Measurements from ENCODE around the gene LHFPL6.

The LHFPL6 gene

DNA sequence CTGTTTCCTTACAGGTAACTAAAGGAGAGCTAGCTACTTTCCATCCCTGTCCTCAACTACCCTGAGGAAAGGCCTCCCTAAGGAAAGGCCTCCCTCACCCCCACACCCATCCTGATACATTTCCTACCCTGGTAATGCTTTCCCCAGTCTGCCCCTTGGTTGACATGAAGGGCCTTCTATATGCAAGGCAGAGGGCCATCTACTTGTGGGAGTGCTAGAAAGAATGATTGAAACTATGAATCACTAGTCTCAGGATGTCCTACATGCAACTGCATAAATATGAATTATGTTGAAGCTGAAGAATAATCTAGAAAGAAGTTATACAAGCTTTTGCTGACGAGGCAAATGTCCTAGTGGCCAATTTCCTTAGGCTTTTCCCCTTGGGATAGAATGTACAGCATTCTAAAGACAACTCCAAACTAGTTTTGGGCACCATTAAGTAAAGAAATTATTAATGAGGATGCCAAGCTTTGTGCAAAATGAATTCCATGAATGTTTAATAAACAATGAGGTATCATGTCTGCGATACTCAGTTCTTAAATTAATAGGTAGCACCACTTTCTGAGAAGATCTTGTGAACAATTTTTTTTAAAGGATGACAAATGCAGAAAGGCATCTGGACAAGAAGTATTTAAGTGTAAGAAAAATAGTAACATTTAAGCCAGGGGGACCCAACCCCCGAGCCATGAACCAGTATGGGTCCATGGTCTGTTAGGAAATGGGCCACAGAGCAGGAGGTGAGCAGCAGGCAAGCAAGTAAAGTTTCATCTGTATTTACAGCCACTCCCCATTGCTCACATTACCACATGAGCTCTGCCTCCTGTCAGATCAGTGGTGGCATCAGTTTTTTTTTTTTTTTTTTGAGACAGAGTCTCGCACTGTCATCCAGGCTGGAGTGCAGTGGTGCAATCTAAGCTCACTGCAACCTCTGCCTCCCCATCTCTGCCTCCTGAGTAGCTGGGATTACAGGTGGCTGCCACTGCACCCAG, 223.0 kb downstream of the LHFPL6 start:
- DNase-seq (ENCODE audit: low spot score), result no peak

DNA sequence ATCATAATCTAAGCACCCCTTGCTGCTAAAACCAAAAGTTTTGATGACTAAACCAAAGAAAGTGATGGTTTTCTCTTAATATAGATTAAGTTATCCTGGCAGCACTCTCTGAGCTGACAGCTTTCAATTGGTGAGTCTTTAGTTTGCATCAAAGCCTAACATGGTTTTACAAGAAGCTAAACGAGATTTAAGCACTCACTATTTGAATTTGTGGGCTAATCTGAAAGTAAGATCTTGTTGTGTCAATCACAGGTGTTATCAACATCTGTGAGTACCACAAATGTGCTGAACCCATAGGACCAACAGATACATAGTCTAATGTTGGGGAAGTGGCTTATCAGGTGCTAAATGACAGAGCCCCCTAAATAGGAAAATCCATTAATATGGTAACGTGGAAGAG, 223.9 kb downstream of the LHFPL6 start:
- no peak for DNase-seq (ENCODE audit: low spot score)

DNA sequence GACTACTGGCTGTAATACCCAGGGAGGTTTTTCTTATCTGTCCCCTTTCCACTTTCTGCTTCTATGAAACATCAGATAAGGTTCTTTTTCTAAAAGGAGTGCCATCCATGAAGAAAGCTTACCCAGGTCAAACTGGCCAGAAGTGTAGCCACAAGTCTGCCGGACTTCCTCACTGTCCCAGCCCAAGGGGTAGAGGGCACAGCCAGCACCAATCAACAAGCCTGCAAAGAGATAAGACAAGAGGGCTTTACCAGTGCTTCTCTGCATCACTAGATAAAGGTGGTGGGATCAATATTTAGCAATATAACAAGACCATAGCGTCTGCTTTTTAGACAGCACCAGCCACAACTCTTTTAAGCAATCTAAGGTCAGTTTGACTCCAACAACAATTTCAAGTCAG, 224.7 kb downstream of the LHFPL6 start:
- no peak for DNase-seq (ENCODE audit: low spot score)

DNA sequence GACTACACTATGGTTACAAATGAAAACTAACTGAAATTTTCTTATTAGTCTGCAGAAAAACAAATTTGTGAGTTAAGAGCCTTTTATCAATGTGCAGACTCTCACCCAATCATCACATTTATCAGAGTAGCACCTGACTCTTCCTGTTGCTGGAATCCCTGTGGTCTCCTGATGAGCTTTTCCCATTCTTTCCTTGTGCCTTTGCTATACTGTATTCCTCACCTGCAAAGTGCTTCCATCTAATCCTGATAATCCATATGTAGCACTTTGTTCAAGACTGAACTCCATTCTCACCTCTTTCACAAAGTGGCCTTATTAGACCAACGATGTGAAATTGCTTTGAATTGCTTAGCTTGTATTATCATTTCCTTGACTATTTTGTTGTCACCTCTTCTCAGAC, 225.3 kb downstream of the LHFPL6 start:
- no peak for DNase-seq (ENCODE audit: low spot score)

DNA sequence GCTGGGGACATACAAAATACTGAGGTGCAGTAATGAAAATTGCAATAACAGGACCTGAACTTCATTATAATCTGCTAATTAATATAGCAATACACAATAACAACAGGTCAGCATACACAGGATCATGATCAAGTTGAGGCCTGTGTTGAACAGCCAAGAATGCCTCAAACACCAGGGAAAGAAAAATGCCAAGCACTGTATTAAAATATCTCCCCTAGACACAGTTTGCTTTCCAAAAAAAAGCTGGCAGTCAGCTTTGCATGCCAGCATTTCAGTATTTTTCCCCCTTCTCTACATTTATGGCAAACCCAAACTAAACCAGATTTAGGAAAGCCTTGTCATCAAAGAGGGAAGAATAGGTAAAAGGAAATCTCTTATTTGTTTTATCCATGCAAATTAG, 226.9 kb downstream of the LHFPL6 start:
- DNase-seq (ENCODE audit: low spot score), result no peak

DNA sequence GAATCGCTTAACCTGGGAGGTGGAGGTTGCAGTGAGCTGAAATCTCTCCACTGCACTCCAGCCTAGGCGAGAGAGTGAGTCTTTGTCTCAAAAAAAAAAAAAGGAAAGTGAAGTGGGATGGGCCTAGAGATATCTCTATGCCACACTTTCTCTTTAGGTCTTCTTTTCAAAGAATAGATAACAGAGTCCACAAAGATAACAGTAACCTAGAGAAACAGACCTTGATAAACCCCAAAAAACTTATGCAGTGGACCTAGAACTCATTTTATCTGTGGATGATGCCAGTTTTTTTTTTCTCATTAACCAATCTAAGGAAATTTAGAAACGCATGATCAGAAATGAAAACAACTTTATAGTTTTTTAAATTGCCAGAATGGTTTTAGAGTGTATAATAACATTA, 227.4 kb downstream of the LHFPL6 start:
- DNase-seq (ENCODE audit: low spot score), result no peak

DNA sequence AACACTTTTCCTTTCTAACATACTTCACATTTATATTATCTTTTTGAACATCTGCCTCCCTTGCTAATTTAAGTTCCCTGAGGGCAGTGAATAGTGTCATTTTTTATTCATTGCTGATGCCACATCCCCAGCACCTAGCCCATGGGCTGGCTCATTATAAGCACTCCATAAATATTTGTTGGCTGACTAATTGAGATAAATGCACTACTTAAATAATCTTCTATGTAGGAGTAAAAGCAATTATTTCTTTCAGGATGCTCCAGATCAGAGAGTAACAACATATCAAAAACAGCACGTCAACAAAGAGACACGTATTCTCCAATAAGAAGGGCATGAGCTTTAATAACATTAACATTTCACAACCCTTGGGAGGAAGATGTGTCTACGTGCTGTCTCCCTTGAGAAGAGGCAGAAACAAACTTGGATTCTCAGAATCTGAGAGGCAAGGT, 228.2 kb downstream of the LHFPL6 start:
- no peak for DNase-seq (ENCODE audit: low spot score)

DNA sequence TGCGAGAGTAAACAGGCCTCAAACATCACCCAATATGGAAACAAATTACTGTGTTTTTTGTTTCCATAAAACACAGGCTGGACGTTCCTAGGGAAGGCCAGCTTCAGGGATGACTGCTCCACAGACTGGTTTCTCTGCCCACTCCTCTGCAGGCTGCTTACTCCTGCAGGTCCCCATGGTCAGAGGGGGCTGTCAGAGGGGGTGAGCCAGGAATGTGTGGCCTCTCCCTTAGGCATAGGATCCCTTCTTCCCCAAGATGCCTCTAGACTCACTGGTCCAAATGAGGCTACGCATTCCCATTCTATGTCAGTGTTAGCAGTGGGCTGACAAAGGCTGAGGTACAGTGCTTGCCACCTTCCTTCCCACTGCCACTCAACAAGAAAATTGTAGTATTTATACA, 229.8 kb downstream of the LHFPL6 start:
- DNase-seq (ENCODE audit: low spot score), result no peak

DNA sequence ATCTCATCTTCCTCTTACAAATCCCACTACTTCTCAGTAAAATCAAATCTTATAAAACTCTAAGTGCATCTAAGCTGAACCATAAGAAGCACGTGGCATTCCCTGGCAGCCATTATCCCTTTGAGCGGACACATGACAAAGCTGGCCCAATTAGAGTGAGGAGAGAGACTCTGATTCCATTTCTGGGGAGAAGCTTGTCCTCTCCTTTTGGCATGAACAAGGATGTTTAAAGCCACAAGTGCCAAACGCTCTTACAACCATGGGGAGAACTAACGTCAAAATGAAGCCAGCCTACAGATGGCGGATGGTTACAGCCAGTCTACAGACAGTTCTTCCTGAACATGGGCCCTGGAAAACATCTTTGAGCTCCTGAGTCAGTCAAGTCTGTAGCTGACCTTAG, 231.3 kb downstream of the LHFPL6 start:
- DNase-seq (ENCODE audit: low spot score), result no peak

DNA sequence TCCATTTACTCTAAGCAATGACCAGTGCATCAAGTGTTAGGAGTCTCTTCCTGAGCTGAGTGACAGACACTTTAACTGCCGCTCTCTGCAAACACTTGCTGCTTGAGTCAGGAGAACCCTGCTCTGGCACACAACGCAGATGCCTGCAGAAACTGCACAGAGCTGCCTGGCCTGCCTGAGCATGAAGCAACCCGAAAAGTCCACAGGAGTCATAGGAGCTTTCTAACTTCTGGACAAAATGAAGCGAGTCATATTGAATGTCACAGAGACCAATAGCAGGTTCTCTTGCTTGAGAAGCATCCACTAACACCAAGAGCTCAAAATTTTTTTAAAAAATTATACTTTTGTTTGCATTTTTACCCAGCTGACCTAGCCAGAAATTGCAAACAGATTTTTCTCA, 232.4 kb downstream of the LHFPL6 start:
- no peak for DNase-seq (ENCODE audit: low spot score)

DNA sequence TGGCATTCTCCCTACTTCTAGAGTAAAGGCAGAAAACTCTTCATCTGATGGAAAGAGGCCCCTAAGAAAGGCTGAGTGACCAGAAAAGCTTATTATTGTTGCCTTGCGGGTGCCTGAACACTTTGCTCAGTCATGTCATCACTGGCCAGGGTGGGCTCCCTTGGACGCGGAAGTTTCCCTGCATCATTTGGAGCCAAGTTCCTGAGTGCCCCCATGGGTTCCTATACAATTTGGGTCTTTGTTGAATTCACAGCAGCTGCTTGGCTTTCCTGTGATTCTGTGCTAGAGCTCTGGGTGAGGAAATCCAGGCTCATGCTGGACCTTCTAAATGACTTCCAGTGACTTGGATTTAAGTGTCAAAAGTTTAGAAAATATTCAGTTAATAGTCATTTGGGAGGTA, 232.9 kb downstream of the LHFPL6 start:
- DNase-seq (ENCODE audit: low spot score), result no peak

DNA sequence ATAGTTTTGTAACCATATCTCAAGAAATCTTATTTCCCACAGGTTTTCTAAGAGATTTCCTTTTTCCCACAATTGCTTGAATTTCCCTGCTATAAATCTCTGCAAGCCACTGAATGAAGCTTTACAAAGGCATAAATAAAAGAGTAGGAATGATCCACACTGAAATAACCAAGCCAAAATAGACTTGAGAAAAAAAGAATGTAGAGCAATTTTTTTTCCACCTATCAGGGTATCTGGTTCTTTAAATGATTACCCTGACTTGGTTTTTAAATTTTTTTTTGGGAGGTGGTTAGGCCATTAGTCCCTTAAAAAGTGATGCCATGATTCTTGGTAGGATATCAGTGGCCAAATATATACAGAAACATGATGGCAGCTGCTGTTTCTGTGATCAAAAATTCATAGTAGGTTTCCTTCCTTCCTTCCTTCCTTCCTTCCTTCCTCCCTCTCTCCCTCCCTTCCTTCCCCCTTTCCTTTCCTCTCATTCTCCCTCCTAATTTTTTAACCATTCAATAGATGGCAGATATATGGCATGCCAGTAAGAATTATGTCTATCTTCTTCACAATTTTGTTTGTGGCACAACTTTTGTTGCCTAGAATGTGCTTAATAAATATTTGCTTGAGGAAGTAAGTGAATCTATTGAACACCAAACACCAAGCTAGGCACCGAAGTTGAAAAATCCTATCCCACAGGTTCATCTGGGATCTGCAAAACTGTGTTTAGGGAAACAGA, 233.7 kb downstream of the LHFPL6 start:
- DNase-seq (ENCODE audit: low spot score), result no peak

DNA sequence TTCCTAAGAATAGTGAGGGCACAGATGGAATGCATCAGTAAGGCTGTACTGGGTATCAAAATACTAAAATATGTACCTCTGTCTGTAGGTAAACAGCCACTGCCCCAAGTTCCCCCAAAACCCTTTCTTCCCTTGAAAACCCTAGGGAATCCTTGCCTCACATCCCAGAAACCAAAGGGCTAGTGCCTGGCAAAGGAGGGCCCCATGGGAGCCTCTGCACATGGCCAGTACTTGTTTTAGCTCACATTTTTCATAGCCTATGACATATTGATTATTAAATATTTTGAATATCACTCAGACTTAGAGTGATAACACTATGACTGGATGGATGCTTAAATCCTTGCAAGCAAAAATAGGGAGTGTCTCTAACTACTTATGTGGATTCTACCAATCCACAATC, 237.1 kb downstream of the LHFPL6 start:
- no peak for DNase-seq (ENCODE audit: low spot score)

DNA sequence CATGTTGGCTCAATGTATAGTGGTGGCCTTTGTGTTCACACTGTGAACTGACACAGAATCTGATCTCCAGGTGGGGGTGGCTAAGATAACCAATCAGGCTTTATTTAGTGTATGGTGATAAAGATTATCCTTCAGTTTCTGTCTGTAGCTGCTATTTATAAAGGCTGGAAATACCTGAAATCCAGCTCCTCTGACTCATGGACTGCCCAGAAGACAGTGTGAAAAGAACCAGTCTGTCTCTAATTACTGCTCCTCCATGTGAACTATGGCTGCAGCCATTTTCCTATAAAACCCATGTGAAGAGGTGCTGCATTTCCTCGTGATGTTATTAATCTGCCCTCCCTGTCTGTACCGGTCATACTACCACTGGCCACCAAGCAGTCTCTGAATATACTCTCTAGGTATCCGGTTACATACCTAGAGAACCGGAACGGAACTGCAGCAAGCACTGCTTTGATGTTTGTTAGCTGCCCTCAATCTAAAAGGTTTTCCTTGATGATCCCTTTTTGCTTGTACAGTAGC, 238.0 kb downstream of the LHFPL6 start:
- no peak for DNase-seq (ENCODE audit: low spot score)

DNA sequence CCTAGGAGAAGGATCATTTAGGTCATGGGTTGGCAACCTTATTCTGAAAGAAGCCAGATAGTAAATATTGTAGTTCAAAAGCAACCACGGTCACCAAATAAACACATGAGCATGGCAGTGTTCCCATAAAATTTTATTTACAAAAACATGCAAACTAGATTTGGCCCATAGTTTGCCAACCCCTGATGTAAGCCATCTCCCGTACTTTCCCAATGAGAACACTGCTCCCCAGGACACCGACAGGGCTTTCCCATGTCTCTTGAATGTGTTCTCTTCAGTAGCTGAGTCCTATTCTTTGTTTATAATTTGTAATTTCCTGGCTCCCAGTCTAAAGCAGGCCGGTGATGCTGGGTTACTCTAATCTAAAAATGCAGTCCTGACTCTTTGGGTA, 239.6 kb downstream of the LHFPL6 start:
- no peak for DNase-seq (ENCODE audit: low spot score)

DNA sequence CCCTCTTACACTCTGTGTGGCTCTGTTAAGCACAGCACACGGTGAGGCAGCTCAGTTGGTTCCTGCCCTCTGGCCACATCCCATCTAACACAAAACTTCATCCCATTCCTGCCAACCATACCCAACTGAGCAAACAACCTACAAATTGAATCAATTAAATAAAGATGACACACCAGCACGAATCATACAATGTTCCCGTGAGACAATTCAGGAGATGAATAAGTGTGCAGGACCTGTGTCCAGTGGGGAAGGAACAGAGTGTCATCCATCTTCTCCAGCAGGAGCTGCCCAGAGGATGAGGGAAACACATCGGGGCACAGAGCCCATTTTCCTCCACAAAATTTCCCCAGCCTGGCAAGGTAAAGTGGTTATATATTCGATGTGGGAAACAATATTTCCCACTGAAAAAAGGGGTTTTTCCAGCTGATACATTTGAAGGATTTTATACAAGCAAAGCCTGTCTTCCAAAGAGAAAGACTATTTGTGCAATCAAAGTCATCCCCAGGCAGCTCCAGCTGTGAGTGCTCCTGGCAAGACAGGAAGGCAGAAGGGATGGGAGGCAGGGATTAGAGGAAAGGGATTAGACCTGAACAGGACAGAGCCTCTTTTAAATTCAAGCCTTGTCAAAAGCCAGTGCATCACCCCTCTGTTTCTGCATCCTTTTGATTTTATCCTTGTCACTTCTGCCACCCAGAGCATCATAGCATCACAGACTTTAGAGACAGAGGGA, 240.2 kb downstream of the LHFPL6 start:
- DNase-seq (ENCODE audit: low spot score), result no peak

DNA sequence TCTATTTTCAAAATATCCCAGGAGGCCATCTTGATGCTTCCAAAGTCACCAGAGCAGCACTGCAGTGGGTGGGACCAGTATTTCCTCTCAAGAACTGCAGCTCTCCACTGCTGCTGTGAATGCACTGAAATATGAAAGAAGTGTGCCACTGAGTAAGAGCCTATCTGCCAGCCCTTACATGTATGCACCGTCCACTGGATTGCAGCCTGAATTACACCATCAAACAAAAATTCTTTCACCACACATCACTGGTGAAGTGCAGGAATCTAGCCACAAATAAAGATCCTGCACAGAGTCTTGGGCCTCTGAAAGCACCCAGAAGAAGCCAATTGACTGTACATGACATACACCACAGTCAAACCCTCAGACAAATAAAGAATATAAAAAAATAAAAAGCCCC, 249.0 kb downstream of the LHFPL6 start:
- DNase-seq (ENCODE audit: low spot score), result no peak

DNA sequence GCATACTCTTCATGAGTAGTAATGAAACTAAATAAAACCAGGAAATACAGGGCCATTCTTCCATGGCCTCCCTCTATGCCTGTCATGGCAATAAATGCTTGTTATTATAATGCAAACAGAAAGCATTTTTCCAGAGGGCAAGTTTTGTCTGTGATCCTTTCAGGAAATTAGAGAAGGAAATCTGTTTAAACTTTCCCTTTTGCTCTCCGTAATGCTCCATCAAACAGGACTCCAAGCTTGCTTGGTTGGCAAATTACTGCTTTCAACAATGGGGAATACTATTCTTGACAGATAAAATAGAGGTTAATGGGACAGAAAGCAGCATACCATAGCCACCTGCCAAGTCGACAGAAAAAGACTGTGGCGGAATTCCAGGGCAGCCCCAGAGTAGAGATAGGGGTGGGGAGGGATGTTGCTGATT, 252.5 kb downstream of the LHFPL6 start:
- no peak for DNase-seq (ENCODE audit: low spot score)

DNA sequence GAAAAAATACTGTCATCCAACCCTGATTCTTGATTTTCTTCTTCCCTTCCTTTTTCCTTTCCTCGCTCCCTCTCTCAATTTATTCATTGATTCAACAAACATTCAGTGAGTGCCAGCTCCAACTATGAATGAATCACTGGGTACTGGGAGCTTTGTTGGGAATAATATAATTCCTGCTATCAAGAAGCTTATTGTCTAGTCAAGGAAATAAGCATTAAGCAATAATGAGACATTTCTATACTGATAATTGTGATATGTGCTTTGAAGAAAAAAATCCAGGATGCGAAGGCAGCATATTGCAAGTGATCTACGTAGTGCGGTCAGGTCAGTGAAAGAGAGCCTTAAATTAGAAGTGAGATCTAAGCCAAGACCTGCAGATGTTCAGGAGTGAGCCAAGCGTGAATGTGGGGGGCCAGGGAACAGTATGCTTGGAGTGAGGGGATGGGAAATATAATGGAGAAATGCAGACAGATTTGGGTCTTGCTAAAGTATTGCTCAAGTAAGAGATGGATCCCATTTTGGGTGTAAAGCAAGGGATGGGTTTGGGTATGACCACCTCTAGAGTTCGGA, 253.5 kb downstream of the LHFPL6 start:
- DNase-seq (ENCODE audit: low spot score), result no peak

DNA sequence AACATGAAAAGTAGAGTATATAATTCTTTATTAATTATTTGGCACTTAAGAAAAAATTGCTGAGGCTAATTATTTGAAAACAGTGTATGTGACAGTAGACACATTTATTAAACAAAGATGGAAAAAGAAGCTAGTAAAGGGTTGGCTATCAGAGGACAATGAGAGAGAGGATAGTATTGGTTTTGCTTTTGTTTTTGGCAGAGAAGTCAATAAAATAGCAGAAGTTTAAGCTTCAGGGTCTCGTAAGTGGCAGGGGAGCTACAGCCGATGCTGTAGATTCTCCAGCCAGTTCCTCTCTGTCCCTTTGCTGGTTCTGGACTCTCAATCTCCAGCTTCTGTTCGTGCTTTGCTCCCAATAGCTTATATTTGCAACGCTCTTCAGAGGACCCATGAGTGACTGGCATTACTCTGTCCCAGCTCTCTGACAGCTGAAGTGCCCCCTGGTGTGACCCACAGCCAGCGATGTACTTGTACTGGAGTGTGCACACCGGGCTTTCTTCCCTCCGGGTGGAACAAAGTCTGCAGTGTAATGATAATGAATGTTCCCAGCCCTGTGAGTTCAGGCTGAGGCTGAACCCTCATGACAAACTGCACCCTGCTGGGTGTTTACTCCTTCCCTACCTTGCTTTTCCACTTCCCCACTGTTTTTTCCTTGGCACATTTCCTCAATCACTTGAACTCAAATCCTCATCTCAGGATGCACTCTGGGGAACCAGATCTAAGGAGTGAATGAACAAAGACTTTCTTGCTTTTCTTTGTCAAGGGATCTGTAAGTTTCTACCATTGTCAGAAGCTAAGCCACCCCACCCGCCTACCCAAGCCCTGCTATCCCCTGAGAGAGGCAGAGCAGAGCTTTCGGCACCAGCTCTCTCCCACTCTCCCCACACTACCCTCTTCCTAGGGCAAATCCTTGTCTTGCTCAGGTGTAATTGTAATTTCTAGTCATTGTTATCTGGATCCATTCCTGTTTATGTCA, 254.8 kb downstream of the LHFPL6 start:
- no peak for DNase-seq (ENCODE audit: low spot score)

DNA sequence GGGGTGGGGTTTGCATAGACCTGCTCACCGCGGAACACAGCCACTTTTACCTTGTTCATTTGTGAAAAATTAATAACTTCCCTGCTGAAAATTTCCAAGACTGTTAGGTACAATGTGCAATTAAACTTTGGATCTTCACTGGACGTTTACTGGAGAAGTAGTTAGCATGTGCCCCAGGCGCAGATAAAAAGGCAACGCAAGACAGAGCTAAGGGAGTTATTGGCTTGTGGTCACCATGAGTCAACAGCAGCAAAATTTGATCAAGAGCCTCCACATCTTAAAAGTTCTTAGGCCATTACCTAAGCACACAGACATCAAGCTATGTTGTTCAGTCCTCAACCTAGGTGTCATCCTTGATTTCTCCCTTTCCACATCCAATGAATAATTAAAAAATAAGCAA, 257.0 kb downstream of the LHFPL6 start:
- no peak for DNase-seq (ENCODE audit: low spot score)

All from CD4-positive, alpha-beta T cell treated with Interleukin-2 at 100 ng/mL for 4 hours (primary cell).